NCI-H446 treated with DMSO at 0.1 percent for 48 hours (cell line): ENCODE data around the gene ADAMTS14.

ENCODE experiments used
- DNase-seq: peaks from one replicate; lab custom pipeline; 2025; lab: John Stamatoyannopoulos, UW

ADAMTS14 gene

GRCh38 chr10:70674560-70675495 is 2.5 kb downstream of the ADAMTS14 start:
- no peak for DNase-seq

GRCh38 chr10:70675496-70676161 is 3.3 kb downstream of the ADAMTS14 start:
- DNase-seq: no peak

- DNase-seq: no peak
These were observed 4.2 kb downstream of the ADAMTS14 start for GRCh38 chr10:70676511-70676910.

GRCh38 chr10:70677016-70677415 is 4.7 kb downstream of the ADAMTS14 start:
- no peak for DNase-seq

- DNase-seq: no peak
These were observed 5.4 kb downstream of the ADAMTS14 start for GRCh38 chr10:70677620-70678249.

GRCh38 chr10:70678250-70678635 is 5.9 kb downstream of the ADAMTS14 start:
- DNase-seq: no peak

GRCh38 chr10:70678757-70679489 is 6.6 kb downstream of the ADAMTS14 start:
- no peak for DNase-seq

GRCh38 chr10:70679498-70679897 is 7.2 kb downstream of the ADAMTS14 start:
- peak; percentile 84 for DNase-seq

GRCh38 chr10:70680899-70681730 is 8.8 kb downstream of the ADAMTS14 start:
- no peak for DNase-seq

- DNase-seq: no peak
These were observed 9.4 kb downstream of the ADAMTS14 start for GRCh38 chr10:70681731-70682005.

- DNase-seq: no peak
These were observed 10.8 kb downstream of the ADAMTS14 start for GRCh38 chr10:70682920-70683600.

- DNase-seq: no peak
These were observed 11.3 kb downstream of the ADAMTS14 start for GRCh38 chr10:70683601-70683934.

- DNase-seq: no peak
These were observed 11.6 kb downstream of the ADAMTS14 start for GRCh38 chr10:70683940-70684339.

- DNase-seq: no peak
These were observed 12.1 kb downstream of the ADAMTS14 start for GRCh38 chr10:70684374-70684773.

GRCh38 chr10:70684839-70685454 is 12.6 kb downstream of the ADAMTS14 start:
- DNase-seq: no peak

- no peak for DNase-seq
These were observed 13.2 kb downstream of the ADAMTS14 start for GRCh38 chr10:70685455-70685911.

- DNase-seq: no peak
These were observed 16.5 kb downstream of the ADAMTS14 start for GRCh38 chr10:70688828-70689227.

- DNase-seq: no peak
These were observed 17.4 kb downstream of the ADAMTS14 start for GRCh38 chr10:70689661-70690060.

- DNase-seq: peak; percentile 38
These were observed 18.3 kb downstream of the ADAMTS14 start for GRCh38 chr10:70690589-70690988.

GRCh38 chr10:70691611-70692010 is 19.3 kb downstream of the ADAMTS14 start:
- no peak for DNase-seq
